WTC11 (cell line): ENCODE data around the gene E2F2.

ENCODE experiments used
- TP53 ChIP-seq: sonication (generic); formaldehyde crosslinking; IDR thresholded peaks from 2 replicates; pipeline ENCODE4 v1.8.1; 2023; ENCODE audit warnings: mild to moderate bottlenecking, missing genetic modification reagents
- TF ChIP-seq, protein P1 (sequence below): fragments of 200-600 bp; IDR thresholded peaks from 2 replicates; pipeline ENCODE4 v1.8.0; 2022; ENCODE audit warnings: antibody characterized with exemption

DNA sequence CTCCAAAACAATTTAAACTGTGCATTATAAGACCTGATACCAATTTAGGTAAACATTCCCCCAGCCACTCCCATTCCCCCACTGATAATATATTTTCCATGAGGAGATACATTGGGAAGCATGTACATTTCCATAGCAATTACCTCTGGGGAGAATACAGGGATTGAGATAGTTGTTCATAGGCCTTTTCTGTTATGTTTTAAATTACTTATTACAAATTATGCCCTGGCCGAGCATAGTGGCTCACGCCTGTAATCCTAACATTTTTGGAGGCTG, 51.4 kb downstream of the E2F2 start:
- no peak for TF ChIP-seq TP53 (CRISPR knock-in tag)
- TF ChIP-seq, protein P1, sequence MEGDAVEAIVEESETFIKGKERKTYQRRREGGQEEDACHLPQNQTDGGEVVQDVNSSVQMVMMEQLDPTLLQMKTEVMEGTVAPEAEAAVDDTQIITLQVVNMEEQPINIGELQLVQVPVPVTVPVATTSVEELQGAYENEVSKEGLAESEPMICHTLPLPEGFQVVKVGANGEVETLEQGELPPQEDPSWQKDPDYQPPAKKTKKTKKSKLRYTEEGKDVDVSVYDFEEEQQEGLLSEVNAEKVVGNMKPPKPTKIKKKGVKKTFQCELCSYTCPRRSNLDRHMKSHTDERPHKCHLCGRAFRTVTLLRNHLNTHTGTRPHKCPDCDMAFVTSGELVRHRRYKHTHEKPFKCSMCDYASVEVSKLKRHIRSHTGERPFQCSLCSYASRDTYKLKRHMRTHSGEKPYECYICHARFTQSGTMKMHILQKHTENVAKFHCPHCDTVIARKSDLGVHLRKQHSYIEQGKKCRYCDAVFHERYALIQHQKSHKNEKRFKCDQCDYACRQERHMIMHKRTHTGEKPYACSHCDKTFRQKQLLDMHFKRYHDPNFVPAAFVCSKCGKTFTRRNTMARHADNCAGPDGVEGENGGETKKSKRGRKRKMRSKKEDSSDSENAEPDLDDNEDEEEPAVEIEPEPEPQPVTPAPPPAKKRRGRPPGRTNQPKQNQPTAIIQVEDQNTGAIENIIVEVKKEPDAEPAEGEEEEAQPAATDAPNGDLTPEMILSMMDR = no peak
